HG03095 (cell line): ENCODE data around the gene VAV2.
"Not testable (repeated sequence)": the region's sequence is repeated elsewhere in the genome, so short reads cannot be mapped to it uniquely, and the experiment has no call there.

Source experiments
- ATAC-seq: cut with Tn5 transposase; IDR thresholded peaks from one replicate; pipeline ENCODE4 v1.9.1; 2021; ENCODE audit warnings: moderate library complexity; ENCODE audit not compliant: unreplicated experiment

VAV2 gene

GRCh38 chr9:133939171-133939785, 52.8 kb downstream of the VAV2 start:
- no peak for ATAC-seq

- no peak for ATAC-seq
Measured at GRCh38 chr9:133938753-133939152, 53.4 kb downstream of the VAV2 start.

GRCh38 chr9:133938086-133938485, 54.0 kb downstream of the VAV2 start:
- ATAC-seq: no peak

- ATAC-seq: no peak
Measured at GRCh38 chr9:133937120-133937519, 55.0 kb downstream of the VAV2 start.

GRCh38 chr9:133935328-133936005, 56.7 kb downstream of the VAV2 start:
- ATAC-seq: no peak

GRCh38 chr9:133934482-133935232, 57.5 kb downstream of the VAV2 start:
- ATAC-seq: no peak

- no peak for ATAC-seq
Measured at GRCh38 chr9:133933426-133934026, 58.6 kb downstream of the VAV2 start.

- ATAC-seq: no peak
Measured at GRCh38 chr9:133932633-133933032, 59.5 kb downstream of the VAV2 start.

- ATAC-seq: no peak
Measured at GRCh38 chr9:133932181-133932580, 59.9 kb downstream of the VAV2 start.

GRCh38 chr9:133930682-133931485, 61.2 kb downstream of the VAV2 start:
- no peak for ATAC-seq

- ATAC-seq: no peak
Measured at GRCh38 chr9:133930046-133930681, 62.0 kb downstream of the VAV2 start.

- no peak for ATAC-seq
Measured at GRCh38 chr9:133929599-133929998, 62.5 kb downstream of the VAV2 start.

- no peak for ATAC-seq
Measured at GRCh38 chr9:133928248-133928764, 63.8 kb downstream of the VAV2 start.

GRCh38 chr9:133927041-133927440, 65.1 kb downstream of the VAV2 start:
- ATAC-seq: no peak

GRCh38 chr9:133926165-133926856, 65.8 kb downstream of the VAV2 start:
- ATAC-seq: no peak

- no peak for ATAC-seq
Measured at GRCh38 chr9:133924453-133924852, 67.7 kb downstream of the VAV2 start.

GRCh38 chr9:133923608-133924007, 68.5 kb downstream of the VAV2 start:
- not testable (repeated sequence) for ATAC-seq

GRCh38 chr9:133921866-133922265, 70.3 kb downstream of the VAV2 start:
- no peak for ATAC-seq

- ATAC-seq: no peak
Measured at GRCh38 chr9:133920471-133920870, 71.7 kb downstream of the VAV2 start.
